GM12878 (cell line): Measurements from ENCODE around the gene SEMA4D. TPM values are rescaled to one million over a fixed set of nuclear protein-coding genes. Genes with fewer than 3 reads are reported as not detected.

Source experiments
- ASH2L ChIP-seq: fragments of 300-600, 200-600 bp; sonication (generic); IDR thresholded peaks from 2 replicates; pipeline ENCODE4 v1.6.1; 2017; ENCODE audit warnings: low read depth, mild to moderate bottlenecking, borderline replicate concordance
- BMI1 ChIP-seq: fragments of 450-650 bp; IDR thresholded peaks from 2 replicates; pipeline ENCODE4 v1.6.1; 2016; ENCODE audit warnings: mild to moderate bottlenecking, moderate library complexity, borderline replicate concordance
- EGR1 ChIP-seq, 2 experiments: IDR thresholded peaks; 1 replicate in 1 of 2; 2 replicates in 1 of 2; pipeline ENCODE4 v1.6.1; 2011 to 2012; ENCODE audit warnings: low read depth in 2 of 2, low read length in 2 of 2, borderline replicate concordance in 1 of 2, mild to moderate bottlenecking in 1 of 2, moderate library complexity in 1 of 2
- FOS ChIP-seq: IDR thresholded peaks from 3 replicates; pipeline ENCODE4 v1.6.1; 2011; ENCODE audit warnings: borderline replicate concordance; ENCODE audit not compliant: insufficient read length; ENCODE audit errors: extremely low read depth
- JUND ChIP-seq: IDR thresholded peaks from 2 replicates; pipeline ENCODE4 v1.6.1; 2012; ENCODE audit warnings: low read depth, mild to moderate bottlenecking, low read length, improper control_type of control experiment, moderate library complexity
- KLF5 ChIP-seq: fragments of 450-650 bp; IDR thresholded peaks from 2 replicates; pipeline ENCODE4 v1.6.1; 2014; ENCODE audit warnings: mild to moderate bottlenecking; ENCODE audit not compliant: partially characterized antibody
- LARP7 ChIP-seq: fragments of 450-650 bp; IDR thresholded peaks from 2 replicates; pipeline ENCODE4 v1.6.1; 2017; ENCODE audit warnings: mild to moderate bottlenecking
- MTA3 ChIP-seq: IDR thresholded peaks from 2 replicates; pipeline ENCODE4 v1.6.1; 2012; ENCODE audit warnings: low read length, inconsistent platforms, borderline replicate concordance
- MXI1 ChIP-seq: fragments of 150-350 bp; IDR thresholded peaks from 2 replicates; pipeline ENCODE4 v1.6.1; 2011; ENCODE audit warnings: low read depth, mild to moderate bottlenecking, inconsistent platforms, low read length, improper control_type of control experiment
- NR2F1 ChIP-seq: fragments of 450-650 bp; conservative IDR thresholded peaks from 2 replicates; pipeline ENCODE4 v1.6.1; 2017; ENCODE audit warnings: mild to moderate bottlenecking
- RBBP5 ChIP-seq: fragments of 200-600 bp; sonication (generic); conservative IDR thresholded peaks from 2 replicates; pipeline ENCODE4 v1.6.1; 2016
- RFX5 ChIP-seq: IDR thresholded peaks from 2 replicates; pipeline ENCODE4 v1.6.1; 2011; ENCODE audit warnings: low read depth, low read length, improper control_type of control experiment
- SMAD1 ChIP-seq: fragments of 450-650 bp; IDR thresholded peaks from 2 replicates; pipeline ENCODE4 v1.6.1; 2018; ENCODE audit warnings: mild to moderate bottlenecking, low read depth; ENCODE audit not compliant: partially characterized antibody
- SMC3 ChIP-seq: IDR thresholded peaks from 2 replicates; pipeline ENCODE4 v1.6.1; 2011; ENCODE audit warnings: low read length, improper control_type of control experiment, borderline replicate concordance
- STAT3 ChIP-seq: IDR thresholded peaks from 2 replicates; pipeline ENCODE4 v1.6.1; 2011; ENCODE audit warnings: low read depth, low read length, improper control_type of control experiment
- TCF12 ChIP-seq: IDR thresholded peaks from 2 replicates; pipeline ENCODE4 v1.6.1; 2011; ENCODE audit warnings: low read depth, mild to moderate bottlenecking, low read length
- TCF3 ChIP-seq: IDR thresholded peaks from 2 replicates; pipeline ENCODE4 v1.6.1; 2012; ENCODE audit warnings: low read depth, mild to moderate bottlenecking, low read length, borderline replicate concordance; ENCODE audit not compliant: insufficient read depth
- ZBED1 ChIP-seq: IDR thresholded peaks from 2 replicates; pipeline ENCODE4 v1.6.1; 2016; ENCODE audit warnings: borderline replicate concordance
- ZNF274 ChIP-seq: IDR thresholded peaks from one replicate; pipeline ENCODE4 v1.8.0; 2011; ENCODE audit not compliant: insufficient read length, insufficient read depth
- ZNF384 ChIP-seq: IDR thresholded peaks from 2 replicates; pipeline ENCODE4 v1.6.1; 2012; ENCODE audit warnings: low read depth, mild to moderate bottlenecking, low read length, improper control_type of control experiment, borderline replicate concordance
- polyA plus RNA-seq, 11 experiments: library from polyadenylated mRNA; depleted of rRNA in 4 of 11; unstranded in 6 of 11; stranded (reverse) in 5 of 11; fragments of >200 nt; fragmentation: Nextera tagmentation in 4 of 11; fragmentation: Illumina TruSeq in 1 of 11; extraction: Ambion mirVana in 4 of 11; extraction: Trizol in 1 of 11; gene quantifications; 1 replicate in 1 of 11; 2 replicates in 10 of 11; pipeline versions ENCODE4 v1.2.1 to v1.2.3, GENCODE V29; 2011 to 2016; ENCODE audit warnings: inconsistent platforms in 2 of 11, missing spikeins in 2 of 11, low read depth in 1 of 11
- total RNA-seq, 4 experiments: library from RNA; depleted of rRNA in 3 of 4; stranded (reverse); fragments of >200 nt in 3 of 4; fragmentation: Illumina TruSeq in 1 of 4; extraction: Trizol in 1 of 4; gene quantifications; 2 replicates each; pipeline versions ENCODE4 v1.2.1 to v1.2.3, GENCODE V29; 2013 to 2021
- TF ChIP-seq, protein P1 (sequence below): fragments of 450-650 bp; formaldehyde crosslinking; IDR thresholded peaks from 2 replicates; pipeline ENCODE4 v1.5.0; 2022; ENCODE audit warnings: mild to moderate bottlenecking, missing genetic modification characterization
- TF ChIP-seq, protein P2 (sequence below): fragments of 450-650 bp; formaldehyde crosslinking; IDR thresholded peaks from 2 replicates; pipeline ENCODE4 v1.4.0; 2022; ENCODE audit warnings: mild to moderate bottlenecking, moderate library complexity
- TF ChIP-seq, protein P3 (sequence below): IDR thresholded peaks from 2 replicates; pipeline ENCODE4 v1.6.1; 2012; ENCODE audit warnings: low read depth, low read length, improper control_type of control experiment
- TF ChIP-seq, protein P4 (sequence below): IDR thresholded peaks from 2 replicates; pipeline ENCODE4 v1.6.1; 2011; ENCODE audit warnings: borderline replicate concordance, low read depth, mild to moderate bottlenecking, moderate library complexity, low read length; ENCODE audit not compliant: insufficient read depth, poor library complexity, severe bottlenecking

The SEMA4D gene
- total and polyA plus RNA-seq, 10 of the 15 experiments (the other 5 are each of a cell fraction or from before 2014, with no cell fraction given), result 15.1 to 136 (median 39.6) TPM

DNA sequence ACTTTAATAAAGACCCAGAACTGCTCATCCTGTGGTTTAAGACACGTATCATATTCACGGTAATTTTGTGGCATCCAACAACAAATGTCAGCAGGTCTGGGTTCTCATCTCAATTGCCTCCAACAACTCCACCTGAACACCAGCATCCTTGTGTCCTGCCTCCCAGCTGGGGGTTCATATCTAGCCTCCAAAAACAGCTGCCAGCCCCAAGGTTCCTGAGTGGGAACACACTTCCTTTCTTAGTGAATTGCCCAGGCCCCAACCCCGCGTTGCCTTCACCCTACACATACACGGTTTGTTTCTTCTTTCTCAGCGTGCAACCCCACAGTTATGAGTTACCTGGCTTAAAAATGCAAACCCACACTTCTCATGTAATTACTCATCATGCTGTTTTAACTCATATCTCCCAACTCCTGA, 77.9 kb downstream of the SEMA4D start (continued):
- TF ChIP-seq, protein P1, sequence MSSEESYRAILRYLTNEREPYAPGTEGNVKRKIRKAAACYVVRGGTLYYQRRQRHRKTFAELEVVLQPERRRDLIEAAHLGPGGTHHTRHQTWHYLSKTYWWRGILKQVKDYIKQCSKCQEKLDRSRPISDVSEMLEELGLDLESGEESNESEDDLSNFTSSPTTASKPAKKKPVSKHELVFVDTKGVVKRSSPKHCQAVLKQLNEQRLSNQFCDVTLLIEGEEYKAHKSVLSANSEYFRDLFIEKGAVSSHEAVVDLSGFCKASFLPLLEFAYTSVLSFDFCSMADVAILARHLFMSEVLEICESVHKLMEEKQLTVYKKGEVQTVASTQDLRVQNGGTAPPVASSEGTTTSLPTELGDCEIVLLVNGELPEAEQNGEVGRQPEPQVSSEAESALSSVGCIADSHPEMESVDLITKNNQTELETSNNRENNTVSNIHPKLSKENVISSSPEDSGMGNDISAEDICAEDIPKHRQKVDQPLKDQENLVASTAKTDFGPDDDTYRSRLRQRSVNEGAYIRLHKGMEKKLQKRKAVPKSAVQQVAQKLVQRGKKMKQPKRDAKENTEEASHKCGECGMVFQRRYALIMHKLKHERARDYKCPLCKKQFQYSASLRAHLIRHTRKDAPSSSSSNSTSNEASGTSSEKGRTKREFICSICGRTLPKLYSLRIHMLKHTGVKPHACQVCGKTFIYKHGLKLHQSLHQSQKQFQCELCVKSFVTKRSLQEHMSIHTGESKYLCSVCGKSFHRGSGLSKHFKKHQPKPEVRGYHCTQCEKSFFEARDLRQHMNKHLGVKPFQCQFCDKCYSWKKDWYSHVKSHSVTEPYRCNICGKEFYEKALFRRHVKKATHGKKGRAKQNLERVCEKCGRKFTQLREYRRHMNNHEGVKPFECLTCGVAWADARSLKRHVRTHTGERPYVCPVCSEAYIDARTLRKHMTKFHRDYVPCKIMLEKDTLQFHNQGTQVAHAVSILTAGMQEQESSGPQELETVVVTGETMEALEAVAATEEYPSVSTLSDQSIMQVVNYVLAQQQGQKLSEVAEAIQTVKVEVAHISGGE (CRISPR knock-in tag), result no peak
- TF ChIP-seq ZNF384, result no peak
- TF ChIP-seq ZNF274, result no peak
- TF ChIP-seq NR2F1, result no peak
- TF ChIP-seq EGR1 (IDR thresholded peaks at IDR 0.05; ENCODE audit: borderline replicate concordance in 1 of 2, low read depth in 2 of 2, low read length in 2 of 2), result no peak
- no peak for TF ChIP-seq FOS
- no peak for TF ChIP-seq TCF12
- no peak for TF ChIP-seq RFX5
- no peak for TF ChIP-seq KLF5
- TF ChIP-seq, protein P2, sequence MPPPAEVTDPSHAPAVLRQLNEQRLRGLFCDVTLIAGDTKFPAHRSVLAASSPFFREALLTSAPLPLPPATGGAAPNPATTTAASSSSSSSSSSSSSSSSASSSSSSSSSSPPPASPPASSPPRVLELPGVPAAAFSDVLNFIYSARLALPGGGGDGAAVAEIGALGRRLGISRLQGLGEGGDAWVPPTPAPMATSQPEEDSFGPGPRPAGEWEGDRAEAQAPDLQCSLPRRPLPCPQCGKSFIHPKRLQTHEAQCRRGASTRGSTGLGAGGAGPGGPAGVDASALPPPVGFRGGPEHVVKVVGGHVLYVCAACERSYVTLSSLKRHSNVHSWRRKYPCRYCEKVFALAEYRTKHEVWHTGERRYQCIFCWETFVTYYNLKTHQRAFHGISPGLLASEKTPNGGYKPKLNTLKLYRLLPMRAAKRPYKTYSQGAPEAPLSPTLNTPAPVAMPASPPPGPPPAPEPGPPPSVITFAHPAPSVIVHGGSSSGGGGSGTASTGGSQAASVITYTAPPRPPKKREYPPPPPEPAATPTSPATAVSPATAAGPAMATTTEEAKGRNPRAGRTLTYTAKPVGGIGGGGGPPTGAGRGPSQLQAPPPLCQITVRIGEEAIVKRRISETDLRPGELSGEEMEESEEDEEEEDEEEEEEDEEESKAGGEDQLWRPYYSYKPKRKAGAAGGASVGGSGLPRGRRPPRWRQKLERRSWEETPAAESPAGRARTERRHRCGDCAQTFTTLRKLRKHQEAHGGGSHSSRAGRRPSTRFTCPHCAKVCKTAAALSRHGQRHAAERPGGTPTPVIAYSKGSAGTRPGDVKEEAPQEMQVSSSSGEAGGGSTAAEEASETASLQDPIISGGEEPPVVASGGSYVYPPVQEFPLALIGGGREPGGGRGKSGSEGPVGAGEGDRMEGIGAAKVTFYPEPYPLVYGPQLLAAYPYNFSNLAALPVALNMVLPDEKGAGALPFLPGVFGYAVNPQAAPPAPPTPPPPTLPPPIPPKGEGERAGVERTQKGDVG (CRISPR knock-in tag), result no peak
- no peak for TF ChIP-seq MXI1
- TF ChIP-seq JUND, result no peak
- TF ChIP-seq TCF3, result no peak
- TF ChIP-seq SMC3, result no peak
- TF ChIP-seq, protein P3, sequence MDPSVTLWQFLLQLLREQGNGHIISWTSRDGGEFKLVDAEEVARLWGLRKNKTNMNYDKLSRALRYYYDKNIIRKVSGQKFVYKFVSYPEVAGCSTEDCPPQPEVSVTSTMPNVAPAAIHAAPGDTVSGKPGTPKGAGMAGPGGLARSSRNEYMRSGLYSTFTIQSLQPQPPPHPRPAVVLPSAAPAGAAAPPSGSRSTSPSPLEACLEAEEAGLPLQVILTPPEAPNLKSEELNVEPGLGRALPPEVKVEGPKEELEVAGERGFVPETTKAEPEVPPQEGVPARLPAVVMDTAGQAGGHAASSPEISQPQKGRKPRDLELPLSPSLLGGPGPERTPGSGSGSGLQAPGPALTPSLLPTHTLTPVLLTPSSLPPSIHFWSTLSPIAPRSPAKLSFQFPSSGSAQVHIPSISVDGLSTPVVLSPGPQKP, result no peak
- no peak for TF ChIP-seq ASH2L
- TF ChIP-seq BMI1, result no peak
- TF ChIP-seq MTA3, result no peak
- no peak for TF ChIP-seq ZBED1
- no peak for TF ChIP-seq STAT3
- TF ChIP-seq RBBP5, result no peak
- TF ChIP-seq SMAD1, result no peak
- TF ChIP-seq, protein P4, sequence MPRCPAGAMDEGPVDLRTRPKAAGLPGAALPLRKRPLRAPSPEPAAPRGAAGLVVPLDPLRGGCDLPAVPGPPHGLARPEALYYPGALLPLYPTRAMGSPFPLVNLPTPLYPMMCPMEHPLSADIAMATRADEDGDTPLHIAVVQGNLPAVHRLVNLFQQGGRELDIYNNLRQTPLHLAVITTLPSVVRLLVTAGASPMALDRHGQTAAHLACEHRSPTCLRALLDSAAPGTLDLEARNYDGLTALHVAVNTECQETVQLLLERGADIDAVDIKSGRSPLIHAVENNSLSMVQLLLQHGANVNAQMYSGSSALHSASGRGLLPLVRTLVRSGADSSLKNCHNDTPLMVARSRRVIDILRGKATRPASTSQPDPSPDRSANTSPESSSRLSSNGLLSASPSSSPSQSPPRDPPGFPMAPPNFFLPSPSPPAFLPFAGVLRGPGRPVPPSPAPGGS, result peak; percentile 34
- TF ChIP-seq LARP7, result no peak
